ENCODE results near the gene L3HYPDH. TPM values are rescaled to one million over a fixed set of nuclear protein-coding genes. Genes with fewer than 3 reads are reported as not detected.

L3HYPDH gene
- total RNA-seq, 1 donor from 2014 or later = 6.8 TPM

DNA sequence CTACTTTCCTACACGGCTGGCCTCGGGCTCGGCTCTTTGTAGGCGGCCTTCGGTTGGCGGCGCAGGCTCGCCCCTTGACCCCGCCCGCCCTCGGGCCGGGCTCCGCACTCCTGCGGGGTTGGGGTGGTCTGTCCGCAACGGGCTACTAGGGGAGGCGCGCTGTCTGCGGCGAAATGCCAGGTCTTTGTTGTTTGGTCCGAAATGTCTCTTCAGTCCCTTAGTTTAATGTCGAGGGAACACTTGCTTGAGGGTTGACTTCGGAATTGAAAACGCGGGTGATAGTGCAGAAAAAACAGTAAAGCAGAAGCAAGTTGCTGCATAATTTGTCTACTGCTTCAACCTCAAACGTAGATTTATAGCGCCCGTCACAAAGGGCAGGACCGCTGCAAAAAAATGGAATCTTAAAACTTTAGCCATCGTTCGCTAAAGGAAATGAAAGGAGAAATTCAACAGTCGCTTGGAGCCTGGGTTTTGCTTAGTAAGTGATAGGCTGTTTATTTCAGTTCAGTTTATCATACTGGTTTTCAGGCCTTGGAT lies 499 bp upstream of the L3HYPDH start:
- Mint-ChIP-seq H3K9me3 (ENCODE audit: unreplicated experiment) (peaks cover 10% of the 10 kb centered on the region), H3K4me3 (ENCODE audit: unreplicated experiment) (peak overlapping the region; percentile 94)
- DNase-seq = no peak

DNA sequence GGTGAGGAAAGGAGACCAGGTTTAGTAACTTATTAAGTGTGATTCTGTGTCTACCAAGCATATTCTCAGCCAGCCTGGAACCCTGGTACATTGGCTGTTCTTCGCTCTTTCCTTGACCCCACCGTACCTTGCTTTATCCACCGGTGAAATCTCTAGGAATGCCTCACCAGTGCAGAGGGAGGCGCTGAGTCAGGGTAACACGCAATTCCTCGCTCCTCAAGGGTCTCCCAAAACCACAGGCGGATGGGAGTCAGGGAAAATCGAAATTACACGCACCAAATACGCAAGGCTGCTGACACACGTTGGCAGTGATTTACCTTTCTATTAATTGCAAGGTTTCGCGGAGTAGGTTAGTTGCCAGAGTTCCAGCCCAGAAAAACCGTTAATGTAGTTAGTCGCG lies 845 bp downstream of the L3HYPDH start:
- no peaks in the 10 kb centered on the region for H3K36me3 Mint-ChIP-seq (ENCODE audit: unreplicated experiment)
- H3K9me3 Mint-ChIP-seq (ENCODE audit: unreplicated experiment) = peaks cover 10% of the 10 kb centered on the region
- H3K4me3 Mint-ChIP-seq (ENCODE audit: unreplicated experiment) = peak overlapping the region; percentile 94
- peak overlapping the region; percentile 73 for H3K27ac Mint-ChIP-seq (ENCODE audit: unreplicated experiment)
- DNase-seq = no peak
- peaks cover 4% of the 10 kb centered on the region for H3K27me3 Mint-ChIP-seq (ENCODE audit: unreplicated experiment)
- H3K4me1 Mint-ChIP-seq (ENCODE audit: low read depth, unreplicated experiment) = peaks cover 3% of the 10 kb centered on the region
- TF ChIP-seq, protein P1, sequence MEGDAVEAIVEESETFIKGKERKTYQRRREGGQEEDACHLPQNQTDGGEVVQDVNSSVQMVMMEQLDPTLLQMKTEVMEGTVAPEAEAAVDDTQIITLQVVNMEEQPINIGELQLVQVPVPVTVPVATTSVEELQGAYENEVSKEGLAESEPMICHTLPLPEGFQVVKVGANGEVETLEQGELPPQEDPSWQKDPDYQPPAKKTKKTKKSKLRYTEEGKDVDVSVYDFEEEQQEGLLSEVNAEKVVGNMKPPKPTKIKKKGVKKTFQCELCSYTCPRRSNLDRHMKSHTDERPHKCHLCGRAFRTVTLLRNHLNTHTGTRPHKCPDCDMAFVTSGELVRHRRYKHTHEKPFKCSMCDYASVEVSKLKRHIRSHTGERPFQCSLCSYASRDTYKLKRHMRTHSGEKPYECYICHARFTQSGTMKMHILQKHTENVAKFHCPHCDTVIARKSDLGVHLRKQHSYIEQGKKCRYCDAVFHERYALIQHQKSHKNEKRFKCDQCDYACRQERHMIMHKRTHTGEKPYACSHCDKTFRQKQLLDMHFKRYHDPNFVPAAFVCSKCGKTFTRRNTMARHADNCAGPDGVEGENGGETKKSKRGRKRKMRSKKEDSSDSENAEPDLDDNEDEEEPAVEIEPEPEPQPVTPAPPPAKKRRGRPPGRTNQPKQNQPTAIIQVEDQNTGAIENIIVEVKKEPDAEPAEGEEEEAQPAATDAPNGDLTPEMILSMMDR (IDR thresholded peaks at IDR 0.05; ENCODE audit: partially characterized antibody, unreplicated experiment) = no peak

More for the DNA sequence above, 499 bp upstream of the L3HYPDH start:
- peaks cover 4% of the 10 kb centered on the region for H3K27me3 Mint-ChIP-seq (ENCODE audit: unreplicated experiment)
- TF ChIP-seq, protein P1 (IDR thresholded peaks at IDR 0.05; ENCODE audit: partially characterized antibody, unreplicated experiment) = no peak
- H3K36me3 Mint-ChIP-seq (ENCODE audit: unreplicated experiment) = no peaks in the 10 kb centered on the region
- peaks cover 3% of the 10 kb centered on the region for H3K4me1 Mint-ChIP-seq (ENCODE audit: low read depth, unreplicated experiment)
- peak overlapping the region; percentile 97 for H3K27ac Mint-ChIP-seq (ENCODE audit: unreplicated experiment)

DNA sequence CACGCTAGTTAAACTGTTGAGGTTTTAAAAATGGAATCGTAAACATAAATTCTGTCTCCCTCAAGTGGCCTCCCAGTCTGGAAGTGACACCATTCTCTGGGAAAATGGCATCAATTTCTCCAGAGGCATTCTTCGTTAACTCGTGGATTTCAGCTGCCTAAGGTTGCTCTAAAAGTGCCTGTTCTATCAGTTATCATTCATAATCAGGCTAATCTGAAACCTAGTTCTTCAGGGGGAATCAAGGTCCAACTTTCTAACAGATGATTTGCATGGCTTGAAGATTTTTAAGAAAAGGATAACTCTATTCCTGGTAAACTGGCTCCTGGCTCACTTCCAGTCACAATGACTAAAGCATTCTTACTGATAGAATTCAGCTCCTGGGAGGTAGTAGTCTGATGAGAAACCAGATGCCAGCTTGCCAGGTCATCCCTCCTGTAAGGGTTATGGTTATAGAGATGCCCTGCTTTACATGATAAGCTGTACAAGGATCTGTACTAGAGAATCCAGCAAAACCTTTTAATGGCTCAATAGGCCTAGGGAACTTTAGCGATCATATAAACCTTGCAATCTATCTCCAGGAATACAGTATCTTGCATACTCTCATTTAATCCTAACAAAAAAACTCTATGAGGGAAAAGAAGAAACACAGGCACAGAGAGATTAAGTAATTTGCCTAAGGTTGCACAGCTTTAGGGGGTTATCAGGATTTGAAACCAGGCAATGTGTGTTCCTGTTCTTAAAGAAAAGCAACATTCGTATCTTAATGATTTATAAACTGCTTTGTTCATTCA lies 1.5 kb downstream of the L3HYPDH start:
- H3K36me3 Mint-ChIP-seq (ENCODE audit: unreplicated experiment) = no peaks in the 10 kb centered on the region
- peaks cover 4% of the 10 kb centered on the region for H3K27me3 Mint-ChIP-seq (ENCODE audit: unreplicated experiment)
- no peak for DNase-seq
- peaks cover 3% of the 10 kb centered on the region for H3K4me1 Mint-ChIP-seq (ENCODE audit: low read depth, unreplicated experiment)
- peak overlapping the region; percentile 94 for H3K4me3 Mint-ChIP-seq (ENCODE audit: unreplicated experiment)
- H3K9me3 Mint-ChIP-seq (ENCODE audit: unreplicated experiment) = peaks cover 10% of the 10 kb centered on the region
- H3K27ac Mint-ChIP-seq (ENCODE audit: unreplicated experiment) = peak overlapping the region; percentile 73
- TF ChIP-seq, protein P1 (IDR thresholded peaks at IDR 0.05; ENCODE audit: partially characterized antibody, unreplicated experiment) = no peak

DNA sequence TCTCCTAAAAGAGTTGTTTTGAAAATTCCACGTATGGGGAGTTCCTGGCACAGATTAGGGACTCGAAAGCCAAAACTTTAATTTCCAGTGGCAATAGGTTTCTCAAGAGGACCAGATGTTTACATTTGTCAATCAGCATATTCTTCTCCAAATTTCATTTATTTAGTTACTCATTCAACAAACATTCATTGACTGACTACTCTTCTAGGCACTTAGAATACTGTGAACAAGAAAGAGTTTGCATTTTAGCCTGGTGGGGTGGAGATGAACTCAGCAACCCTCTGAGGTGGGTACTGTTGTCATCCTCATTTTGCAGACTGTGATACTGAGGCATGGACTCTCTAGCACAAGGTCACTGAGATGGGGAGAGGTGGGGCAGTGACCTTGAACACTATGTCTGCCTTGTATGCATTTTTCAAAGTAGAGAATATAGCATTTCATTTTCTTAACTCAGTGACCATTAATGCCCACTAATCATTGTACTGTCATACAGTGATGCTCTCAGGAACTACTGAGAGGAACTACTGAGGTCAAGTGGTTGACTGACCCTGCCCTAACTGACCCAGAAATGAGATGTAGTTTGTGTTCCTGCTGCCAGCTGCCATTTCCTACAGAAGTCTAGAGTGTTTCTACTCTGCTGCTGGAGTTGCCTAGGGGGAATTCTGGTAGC lies 2.2 kb downstream of the L3HYPDH start:
- Mint-ChIP-seq H3K9me3 (ENCODE audit: unreplicated experiment) (peaks cover 10% of the 10 kb centered on the region), H3K4me1 (ENCODE audit: low read depth, unreplicated experiment) (peaks cover 3% of the 10 kb centered on the region), H3K27ac (ENCODE audit: unreplicated experiment) (no peak overlapping the region), H3K27me3 (ENCODE audit: unreplicated experiment) (peaks cover 4% of the 10 kb centered on the region), H3K4me3 (ENCODE audit: unreplicated experiment) (peak overlapping the region; percentile 94), H3K36me3 (ENCODE audit: unreplicated experiment) (no peaks in the 10 kb centered on the region)
- TF ChIP-seq, protein P1 (IDR thresholded peaks at IDR 0.05; ENCODE audit: partially characterized antibody, unreplicated experiment) = no peak
- no peak for DNase-seq
